GM19452 (cell line): Measurements from ENCODE around the gene SIGLEC1.

Experiments
- ATAC-seq: cut with Tn5 transposase; IDR thresholded peaks from one replicate; pipeline ENCODE4 v1.9.1; 2021; ENCODE audit not compliant: unreplicated experiment

The SIGLEC1 gene

DNA sequence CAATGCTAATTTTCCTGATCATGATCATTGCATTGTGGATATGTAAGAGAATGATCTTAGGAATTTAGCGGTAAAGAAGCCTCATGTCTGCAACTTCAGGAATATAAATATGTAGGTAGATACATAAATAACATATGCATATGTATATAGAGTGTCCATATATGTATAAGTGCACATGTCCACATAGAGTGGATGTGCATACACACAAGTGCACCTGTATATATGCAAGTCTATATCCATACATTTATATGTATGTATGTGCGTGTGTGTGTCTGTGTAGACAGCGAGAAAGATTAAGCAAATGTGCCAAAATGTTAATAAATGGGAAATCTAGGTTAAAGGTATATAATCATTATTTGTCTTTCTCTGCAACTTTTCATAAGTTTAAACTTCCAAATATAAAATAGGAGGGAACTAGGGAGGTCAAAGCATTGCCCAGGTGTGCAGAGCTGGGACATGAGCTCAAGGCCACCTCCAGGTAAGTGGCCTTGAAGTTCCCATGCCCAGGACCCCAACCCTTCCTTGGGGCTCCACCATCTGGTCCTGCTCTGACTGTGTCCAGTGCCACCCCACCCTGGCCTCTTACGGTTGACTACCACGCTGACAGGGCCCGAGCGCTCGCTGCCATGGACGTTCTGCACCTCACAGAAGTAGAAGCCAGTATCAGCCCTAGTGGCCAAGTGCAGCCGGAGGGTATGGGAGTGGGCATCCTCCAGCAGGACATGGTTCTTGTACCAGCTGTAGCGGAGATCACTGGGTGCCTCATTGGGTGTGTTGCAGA is 9.6 kb downstream of the SIGLEC1 start:
- ATAC-seq = no peak

DNA sequence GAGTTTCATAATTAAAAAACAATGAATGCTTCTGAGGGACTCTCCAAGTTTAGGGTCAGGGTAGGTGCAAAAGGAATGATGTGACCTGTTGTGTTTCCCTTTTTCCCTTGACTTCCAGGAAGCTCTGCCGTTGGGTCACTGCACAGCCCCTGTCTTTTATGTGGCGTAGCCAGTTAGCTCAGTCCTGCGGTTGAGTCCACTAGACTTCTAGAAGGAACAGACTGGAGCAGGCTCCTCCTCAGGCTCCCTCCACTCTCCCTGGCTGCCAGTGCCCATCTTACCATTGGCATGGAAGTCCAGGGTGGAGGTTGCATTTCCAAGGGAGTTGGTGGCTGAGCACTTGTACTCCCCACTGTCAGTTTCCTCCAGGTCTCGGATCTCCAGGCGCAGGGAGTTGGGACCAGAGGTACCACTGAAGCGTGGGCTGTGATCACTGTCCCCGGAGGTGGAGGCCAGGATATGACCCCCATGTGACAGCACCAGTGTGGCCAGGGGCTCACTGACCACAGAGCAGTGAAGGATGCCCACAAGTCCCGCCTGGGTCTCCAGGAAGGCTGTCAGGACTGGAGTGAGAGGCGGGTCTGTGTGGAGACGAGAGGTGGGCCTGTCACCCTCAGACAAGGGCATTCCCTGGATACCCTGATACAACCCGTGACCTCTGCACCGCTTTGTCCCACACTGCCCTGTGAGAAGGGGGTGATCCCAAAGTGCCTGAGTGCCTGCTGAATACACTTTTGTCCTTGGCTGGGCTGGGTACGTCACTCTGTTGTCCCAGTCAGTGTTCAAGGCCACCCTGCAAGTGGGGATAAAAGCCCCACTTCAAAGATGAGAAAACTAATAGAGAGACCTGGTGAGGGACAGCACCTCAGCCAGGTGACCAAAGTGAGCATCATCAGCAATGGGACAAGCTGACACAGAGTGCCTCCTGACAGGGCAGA is 11.1 kb downstream of the SIGLEC1 start:
- ATAC-seq = no peak

DNA sequence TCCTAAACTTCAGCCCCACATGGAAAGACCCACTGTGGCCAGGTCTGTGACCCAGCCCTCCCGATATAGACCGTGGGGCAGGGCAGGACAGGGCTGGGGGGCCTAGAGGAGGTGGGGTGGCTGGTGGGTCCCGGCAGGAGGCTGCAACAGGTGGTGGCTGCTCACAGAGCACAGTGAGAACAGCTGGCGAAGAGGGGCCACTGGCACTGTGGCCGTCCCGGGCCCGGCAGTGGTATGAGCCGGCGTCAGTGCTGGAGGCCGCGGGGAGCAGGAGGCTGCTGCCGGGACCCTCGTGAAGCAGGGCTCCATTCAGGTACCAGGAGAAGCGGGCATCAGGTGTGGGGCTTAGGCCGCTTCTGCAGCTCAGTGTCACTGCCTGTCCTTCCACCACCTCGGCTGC is 13.4 kb downstream of the SIGLEC1 start:
- no peak for ATAC-seq

DNA sequence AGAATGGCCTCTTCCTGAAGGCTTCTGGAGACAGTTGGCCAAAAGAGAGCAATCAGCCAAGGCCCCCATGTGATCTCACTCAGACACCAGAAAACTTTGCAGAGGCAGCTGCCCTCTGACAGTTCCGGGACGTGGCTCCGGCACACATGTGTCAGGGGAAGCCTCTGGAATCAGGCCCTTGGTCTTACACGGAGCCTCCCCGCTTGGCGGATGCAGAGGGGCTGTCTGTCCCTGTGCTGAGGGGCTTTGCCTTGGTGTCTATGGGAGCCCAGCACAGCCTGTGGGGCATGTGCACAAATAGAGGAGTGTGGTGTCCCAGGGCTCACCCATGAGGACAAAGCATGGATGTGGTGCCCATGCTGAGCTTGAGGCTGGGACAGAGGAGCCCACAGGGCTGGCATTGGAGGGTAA is 13.8 kb downstream of the SIGLEC1 start:
- no peak for ATAC-seq

DNA sequence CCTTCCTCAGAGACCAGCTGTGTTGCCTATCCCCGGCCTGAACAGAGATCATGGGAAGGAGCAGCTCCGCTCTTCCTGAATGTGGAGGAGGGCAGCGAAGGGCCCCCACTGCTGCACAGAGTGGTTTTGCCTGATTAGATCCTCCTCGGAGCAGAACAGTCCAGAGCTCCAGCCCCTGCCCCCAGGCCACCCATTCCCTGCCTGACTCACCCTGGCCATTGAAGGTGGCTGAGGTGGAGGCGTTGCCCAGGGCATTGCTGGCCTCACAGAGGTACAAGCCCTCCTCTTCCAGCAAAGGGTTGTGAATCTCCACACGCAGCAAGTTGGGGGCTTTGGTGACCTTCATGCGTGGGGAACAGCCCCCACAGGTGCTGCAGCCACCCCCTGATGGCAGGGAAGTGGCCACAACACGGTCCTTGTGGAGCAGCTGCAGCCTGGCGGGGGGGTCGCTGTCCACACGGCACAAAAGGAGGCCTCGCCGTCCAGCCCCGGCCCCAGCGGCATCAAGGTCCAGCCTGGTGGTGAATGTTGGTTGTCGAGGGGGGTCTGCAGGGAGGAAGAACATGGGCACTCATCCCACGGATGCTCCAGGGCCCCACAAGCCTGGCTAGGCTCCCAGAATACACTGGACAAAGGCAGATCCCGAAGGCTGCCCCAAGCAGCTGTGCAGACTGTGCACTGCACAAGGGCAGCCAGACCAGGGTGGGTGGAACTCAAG is 14.7 kb downstream of the SIGLEC1 start:
- no peak for ATAC-seq

DNA sequence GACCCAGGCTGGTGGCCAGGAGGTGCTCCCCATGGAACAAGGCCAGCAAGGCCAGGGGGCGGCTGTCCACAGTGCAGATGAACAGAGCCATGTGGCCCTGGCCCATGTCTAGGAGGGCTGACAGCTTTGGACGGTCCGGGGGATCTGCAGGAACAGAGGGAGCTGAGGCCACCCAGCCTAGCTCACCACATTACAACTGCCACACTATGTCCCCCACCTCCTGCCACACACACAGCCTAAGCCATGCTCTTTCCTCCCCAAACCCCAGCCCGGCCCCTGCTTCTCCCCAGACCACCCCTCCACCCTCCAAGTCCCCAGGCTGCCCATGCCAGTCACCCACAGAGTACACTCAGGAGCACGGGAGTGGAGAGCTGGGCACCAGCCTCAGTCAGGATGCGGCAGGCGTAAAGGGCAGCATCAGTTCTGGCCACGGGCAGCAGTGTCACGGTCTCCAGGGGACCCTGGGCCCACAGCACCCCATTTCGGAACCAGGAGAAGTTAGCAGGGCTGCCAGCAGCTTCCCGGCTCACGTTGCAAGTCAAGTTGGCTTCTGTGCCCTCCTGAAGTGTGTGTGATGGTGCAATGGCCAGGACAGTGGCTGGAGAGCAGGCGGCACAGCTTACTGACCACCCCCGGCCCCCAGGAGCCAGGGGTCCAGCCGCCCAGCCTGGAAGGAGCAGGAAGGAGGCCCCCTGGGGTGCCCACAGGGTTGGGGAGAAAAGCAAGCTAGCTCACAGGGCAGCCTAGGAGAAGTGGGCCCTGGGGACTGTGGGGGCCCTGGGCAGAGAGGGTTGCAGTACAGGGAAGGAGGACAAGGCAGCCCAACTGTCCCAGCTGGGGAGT is 15.4 kb downstream of the SIGLEC1 start:
- no peak for ATAC-seq

DNA sequence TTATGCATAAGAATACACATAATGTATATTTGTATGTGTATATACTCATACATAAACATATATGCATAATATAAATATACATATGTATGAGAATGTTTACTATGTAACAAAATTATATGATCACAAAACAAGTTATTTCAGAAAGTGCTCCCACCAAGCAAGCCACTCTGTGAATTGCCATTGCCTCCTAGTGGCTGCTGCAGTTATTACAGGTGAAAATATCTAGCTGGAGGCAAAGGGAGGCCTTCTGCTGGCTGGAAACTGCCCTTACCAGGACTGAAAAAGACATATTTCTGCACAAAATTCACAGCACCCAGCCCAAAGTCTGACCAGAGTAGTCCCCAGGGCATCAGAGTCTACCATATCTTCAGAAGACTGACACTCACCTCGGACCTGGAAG is 16.2 kb downstream of the SIGLEC1 start:
- no peak for ATAC-seq

DNA sequence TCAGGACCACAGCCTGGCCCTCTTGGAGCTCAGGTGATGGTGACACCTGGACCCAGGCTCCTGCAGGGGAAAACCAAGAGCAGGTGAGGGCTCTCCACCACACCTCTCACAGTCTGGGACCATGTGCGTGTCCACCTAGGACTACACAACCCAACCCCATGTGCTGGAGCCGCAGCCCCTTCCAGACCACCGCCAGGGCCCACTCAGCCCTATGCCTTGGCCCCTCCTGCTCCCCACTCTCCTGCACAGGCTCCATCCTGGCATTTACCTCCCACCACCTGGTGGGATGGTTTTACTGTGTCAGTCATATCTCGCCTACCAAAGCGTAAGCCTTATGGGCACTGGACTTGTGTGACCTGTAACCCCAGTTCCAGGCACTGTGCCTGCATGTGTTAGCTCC is 17.5 kb downstream of the SIGLEC1 start:
- no peak for ATAC-seq

DNA sequence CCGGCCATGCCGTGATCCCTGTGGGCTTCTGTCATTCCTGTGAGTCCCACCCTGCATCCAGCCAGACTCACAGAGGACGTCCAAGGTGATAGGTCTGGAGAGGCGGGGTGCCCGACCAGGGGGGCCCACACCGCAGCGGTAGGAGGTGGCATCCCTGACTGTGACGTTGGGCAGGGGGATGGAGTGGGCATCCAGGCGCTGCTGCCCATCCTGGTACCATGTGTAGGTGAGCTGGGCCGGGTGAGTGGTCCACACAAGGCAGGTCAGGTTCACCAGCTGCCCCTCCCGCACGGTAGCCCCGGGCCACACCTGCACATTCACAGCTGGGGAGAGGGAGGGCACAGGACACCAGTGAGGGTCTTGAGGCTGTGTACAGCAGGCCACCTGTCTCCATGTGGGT is 19.0 kb downstream of the SIGLEC1 start:
- ATAC-seq = no peak

DNA sequence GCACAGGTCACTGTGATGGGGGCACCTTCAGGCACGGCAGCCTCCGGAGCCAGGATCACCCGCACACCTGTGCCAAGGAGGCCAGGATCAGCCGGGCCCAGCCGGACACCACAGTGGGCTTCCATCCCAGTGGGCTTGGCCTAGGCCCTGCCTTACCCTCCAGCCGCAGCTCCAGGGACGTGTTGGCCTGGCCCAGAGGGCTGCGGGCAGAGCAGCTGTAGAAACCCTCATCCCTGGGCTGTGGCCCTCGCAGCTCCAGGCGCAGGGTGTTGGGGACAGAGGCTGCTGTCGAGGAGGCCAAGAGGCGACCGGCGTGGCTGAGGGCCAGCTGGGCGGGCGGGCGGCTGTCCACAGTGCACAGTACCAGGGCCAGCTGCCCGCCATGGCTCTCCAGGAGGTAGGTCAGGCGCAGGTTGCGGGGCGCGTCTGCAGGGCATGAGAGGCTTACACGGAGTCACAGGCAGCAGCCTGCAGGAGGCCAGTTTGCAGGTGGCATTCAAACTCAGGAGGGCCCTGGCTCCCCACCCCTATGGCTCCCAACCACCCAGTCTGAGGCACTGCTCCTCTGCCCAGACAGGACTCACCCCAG is 19.6 kb downstream of the SIGLEC1 start:
- ATAC-seq = no peak

DNA sequence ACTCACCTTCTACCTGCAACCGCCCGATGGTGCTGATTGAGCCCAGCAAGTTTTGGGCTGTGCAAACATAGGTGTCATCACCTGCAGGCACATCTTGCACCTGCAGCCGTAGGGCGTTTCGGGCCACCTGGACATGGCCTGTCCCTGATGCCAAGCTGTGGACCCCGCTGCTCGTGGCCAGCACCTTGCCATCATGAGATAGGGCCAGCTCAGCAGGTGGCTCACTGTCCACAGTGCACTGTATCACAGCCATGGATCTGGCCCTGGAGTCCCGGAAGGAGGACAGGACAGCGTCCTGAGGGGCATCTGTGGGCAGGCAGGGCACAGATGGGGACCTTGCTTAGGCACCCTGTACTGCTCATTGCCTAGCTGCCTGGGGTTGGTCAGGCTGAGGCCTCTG is 20.5 kb downstream of the SIGLEC1 start:
- ATAC-seq = no peak

DNA sequence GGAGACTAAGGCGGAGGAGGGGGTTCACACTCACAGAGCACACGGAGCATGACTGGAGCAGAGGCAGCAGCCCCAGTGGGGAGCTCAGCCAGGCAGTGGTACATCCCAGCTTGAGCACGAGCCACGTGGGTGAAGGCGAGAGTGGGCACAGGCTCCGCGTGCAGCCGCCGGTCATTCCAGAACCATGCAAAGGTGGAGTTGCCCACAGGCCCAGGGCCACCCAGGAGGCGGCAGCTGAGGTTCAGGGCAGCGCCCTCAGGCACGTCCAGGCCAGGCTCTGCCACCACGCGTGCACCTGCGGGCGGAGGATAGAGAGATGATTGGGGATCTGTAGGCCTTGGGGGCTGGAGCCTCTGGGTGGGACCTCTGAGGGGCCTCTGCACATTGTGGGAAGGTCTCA is 21.1 kb downstream of the SIGLEC1 start:
- no peak for ATAC-seq

DNA sequence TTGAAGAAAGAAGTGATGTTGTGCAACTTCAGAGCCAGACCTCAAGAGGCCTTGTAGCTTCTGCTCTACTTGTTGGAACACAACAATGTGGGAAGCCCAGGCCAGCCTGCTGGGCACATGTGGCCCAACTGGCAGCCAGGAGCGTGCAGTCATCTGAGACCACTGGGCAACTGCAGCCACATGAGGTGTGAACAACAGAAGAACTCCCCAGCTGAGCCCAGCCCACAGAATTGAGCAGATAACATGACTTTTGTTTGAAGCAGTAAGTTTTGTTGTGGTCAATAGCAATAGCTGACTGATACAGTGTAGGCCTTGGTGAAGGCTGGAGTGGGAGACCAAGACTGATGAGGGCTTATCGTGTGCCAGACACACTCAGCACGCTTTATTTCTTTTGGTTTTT is 22.0 kb downstream of the SIGLEC1 start:
- ATAC-seq = no peak

DNA sequence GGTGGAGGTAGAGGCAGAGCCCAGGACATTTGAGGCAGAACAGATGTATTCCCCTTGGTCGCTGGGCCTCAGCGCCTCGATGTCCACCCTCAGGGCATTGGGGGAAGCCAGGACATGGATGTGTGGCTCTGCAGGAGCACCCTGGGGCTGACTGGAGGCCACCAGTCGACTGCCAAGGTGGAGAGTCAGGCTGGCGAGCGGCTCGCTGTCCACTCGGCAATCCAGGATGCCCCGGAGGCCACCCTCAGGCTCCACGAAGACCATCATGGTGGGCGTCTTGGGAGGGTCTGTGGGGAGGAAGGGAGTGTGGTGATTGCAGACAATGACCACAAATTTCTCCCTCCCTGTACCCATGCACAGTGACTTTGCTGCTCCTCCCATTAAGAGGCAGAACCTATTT is 22.4 kb downstream of the SIGLEC1 start:
- ATAC-seq = no peak

DNA sequence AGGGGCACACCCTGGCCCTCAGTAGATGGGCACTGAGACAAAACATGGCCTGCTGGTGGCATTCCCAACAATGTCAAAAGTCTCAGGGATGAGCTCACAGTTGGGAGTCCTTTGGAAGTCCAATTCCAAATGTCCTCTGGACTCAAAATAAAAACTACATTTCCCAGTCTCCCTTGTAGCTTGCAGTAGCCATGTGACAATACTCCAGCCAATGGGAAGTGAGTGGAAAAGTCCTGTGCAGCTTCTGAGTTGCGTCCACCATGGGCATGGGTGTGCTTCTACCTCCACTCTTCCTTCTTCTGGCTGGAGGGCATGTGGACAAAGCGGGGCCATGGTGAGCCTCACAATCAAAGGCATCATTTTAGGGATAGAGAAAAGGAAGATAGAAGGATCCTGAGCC is 24.7 kb downstream of the SIGLEC1 start:
- no peak for ATAC-seq

DNA sequence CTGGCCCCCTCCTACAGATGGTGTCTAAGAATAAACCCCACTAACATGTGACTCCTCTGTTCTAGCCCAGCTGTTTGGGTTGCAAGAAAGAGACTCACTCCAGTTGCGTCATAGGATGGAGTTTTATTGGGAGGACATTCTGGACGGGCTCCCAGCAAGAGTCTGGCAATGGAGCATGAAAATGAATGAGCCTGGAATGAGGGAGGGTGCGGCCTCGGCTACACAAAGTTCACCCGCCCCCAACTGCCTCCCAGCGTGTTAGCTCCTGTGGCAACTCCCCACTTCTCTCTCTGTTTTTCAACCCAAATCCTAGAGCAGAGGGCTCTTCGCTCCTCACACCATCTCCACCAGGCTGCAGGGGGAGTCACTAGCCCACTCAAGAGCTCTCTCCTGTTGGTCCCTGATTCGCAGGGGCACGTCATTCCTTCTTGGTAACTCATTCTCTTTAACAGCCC is 25.5 kb downstream of the SIGLEC1 start:
- no peak for ATAC-seq

DNA sequence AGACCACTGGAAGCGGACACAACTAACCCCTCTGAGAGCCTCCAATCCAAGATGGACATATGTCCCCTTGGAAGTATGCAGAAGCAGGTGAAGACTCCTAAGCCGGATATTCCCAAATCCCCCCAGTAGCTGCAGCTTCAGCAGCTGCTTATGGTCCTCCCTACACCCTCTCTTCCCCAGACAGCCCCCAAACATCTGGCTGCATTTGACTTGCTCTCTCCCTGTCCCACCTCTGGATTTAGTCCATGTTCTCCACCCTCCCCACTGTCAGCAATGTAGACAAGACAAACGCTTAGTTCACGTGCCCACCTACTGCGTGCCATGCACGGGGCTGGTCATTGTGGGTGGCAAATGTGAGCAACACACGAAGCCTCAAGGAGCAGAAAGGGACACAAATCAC is 26.0 kb downstream of the SIGLEC1 start:
- ATAC-seq = no peak

DNA sequence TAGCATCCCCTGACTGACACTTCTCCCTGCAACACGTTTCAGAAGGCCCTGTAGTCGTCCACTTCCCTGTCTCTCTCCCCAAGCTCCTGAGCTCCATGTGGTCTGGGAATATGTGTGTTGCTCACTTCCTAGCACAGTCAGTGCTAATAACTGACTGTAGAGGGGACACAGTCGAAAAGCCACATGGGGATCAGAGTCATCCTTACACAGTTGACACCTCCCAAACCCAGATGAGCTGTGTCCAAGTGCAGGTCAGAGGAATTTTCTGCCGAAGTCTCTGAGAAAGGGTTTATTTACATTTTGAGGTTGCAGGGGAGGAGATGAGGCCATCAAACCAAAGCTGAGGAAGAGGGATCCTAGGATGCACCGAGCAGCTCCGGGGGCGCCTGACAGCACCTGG is 27.1 kb downstream of the SIGLEC1 start:
- no peak for ATAC-seq

DNA sequence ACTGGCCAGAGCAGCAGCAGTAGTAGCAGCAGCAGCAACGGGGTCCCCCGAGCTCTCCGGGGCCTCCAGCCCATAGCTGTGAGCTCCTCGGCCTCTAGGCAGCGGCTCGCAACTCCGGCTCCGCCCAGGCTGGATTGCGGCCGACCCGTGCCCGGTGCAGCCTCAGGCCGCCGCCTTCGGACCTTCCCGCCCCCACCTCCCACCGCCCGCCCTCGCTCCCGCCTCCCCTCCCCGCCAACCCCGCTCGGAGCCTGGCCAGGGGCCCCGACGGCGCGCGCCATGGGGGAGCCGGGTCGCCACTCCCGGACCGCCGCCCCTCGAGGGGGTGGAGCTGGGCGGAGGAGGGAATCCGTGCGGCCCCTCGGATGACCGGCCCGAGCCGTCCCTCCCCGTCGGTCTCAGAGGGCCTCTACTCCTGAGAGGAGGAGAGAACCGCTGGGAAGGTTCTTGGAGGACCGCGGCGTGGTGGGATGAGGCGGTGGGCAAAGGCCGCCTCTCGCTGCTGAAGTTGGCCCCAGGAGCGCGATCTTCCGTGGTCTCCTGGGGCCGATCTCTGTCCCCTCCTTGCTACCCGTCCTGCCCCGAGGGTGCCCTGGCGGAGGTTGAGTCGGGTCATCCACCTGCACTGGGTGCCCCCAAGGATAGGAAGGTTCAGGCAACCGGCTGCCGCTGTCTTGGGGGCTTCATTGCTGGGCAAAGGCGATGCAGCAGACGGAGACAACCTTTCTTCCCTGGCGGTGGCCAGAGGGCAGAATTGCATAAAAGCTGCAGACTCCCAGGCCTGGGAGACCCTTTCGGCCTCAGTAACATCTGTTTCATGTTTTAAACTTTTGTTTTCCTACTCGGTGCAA is 30.2 kb downstream of the SIGLEC1 start, which contains the start of gene ADAM33:
Gene ADAM33 (minus strand): TSS at position 80 of the 851 bp plus-strand sequence. CDS start 6 bp downstream, at position 74.
- no peak for ATAC-seq
